K562 (cell line): Measurements from ENCODE around the gene GMEB1. TPM values are rescaled to one million over a fixed set of nuclear protein-coding genes. Genes with fewer than 3 reads are reported as not detected.
A peak's percentile ranks its signal among the peaks of the same experiment; 100 is the strongest.
"Not testable (repeated sequence)": the region's sequence is repeated elsewhere in the genome, so short reads cannot be mapped to it uniquely, and the experiment has no call there.

Experiments used
- ATAC-seq: fragments of 200-7000 bp; cut with Tn5 transposase; 3 replicates; pipeline ENCODE4 v1.9.1; 2020; ENCODE audit warnings: moderate library complexity
- BruUV-seq: library from RNA; stranded (reverse); fragments of 400-500 nt; replicated peaks from 2 replicates; lab custom pipeline; 2021; lab: Mats Ljungman, UMichigan
- CTCF ChIA-PET: fragments of 300-600 bp; formaldehyde crosslinking; extraction: SDS; loops from one replicate; lab custom pipeline; 2021; ENCODE audit warnings: low intra/inter-chr PET ratio; lab: Yijun Ruan, JAX
- POLR2A ChIA-PET: fragments of 300-600, 350-650 bp; sonication (Branson Sonifier 250); formaldehyde crosslinking; extraction: SDS; loops from one replicate; lab custom pipeline; 2021; ENCODE audit warnings: antibody characterized with exemption, inconsistent platforms; lab: Yijun Ruan, JAX
- DNase-seq, 4 experiments: peaks; one replicate each; pipeline versions ENCODE4 v3.0.0 to v3.0.0-alpha.2; 2011 to 2018; ENCODE audit warnings: low spot score in 3 of 4, mixed read lengths in 3 of 4; ENCODE audit errors: extremely low read depth in 1 of 4
- FAIRE-seq: peaks from 2 replicates; lab custom pipeline; 2011; peaks lifted over from hg19 to GRCh38; lab: Jason Lieb, UNC
- H2AFZ ChIP-seq: 2 replicates; pipeline ENCODE4 v1.6.0; 2011; ENCODE audit warnings: low read depth, low read length, control low read depth, inconsistent platforms
- H3K27ac ChIP-seq: fragments of 200-600 bp; 3 replicates; pipeline ENCODE4 v1.8.0; 2011; ENCODE audit warnings: low read depth, mild to moderate bottlenecking, control low read depth, inconsistent platforms, low read length, moderate library complexity, mixed read lengths; ENCODE audit errors: extremely low read depth
- H3K27me3 ChIP-seq, 2 experiments: fragments of 300-600 bp in 1 of 2; 2 replicates in 1 of 2; 3 replicates in 1 of 2; pipeline versions ENCODE4 v1.6.0 to v1.8.0; 2011; ENCODE audit warnings: inconsistent platforms in 2 of 2, low read length in 2 of 2, mild to moderate bottlenecking in 1 of 2, mixed read lengths in 1 of 2, moderate library complexity in 1 of 2; ENCODE audit not compliant: control insufficient read depth in 2 of 2, insufficient read depth in 2 of 2
- H3K36me3 ChIP-seq: fragments of 300-600 bp; 3 replicates; pipeline ENCODE4 v1.8.0; 2011; ENCODE audit warnings: mild to moderate bottlenecking, low read length, inconsistent platforms; ENCODE audit not compliant: control insufficient read depth, insufficient read depth
- H3K4me1 ChIP-seq, 2 experiments: fragments of 200-600 bp in 1 of 2; replicated peaks in 1 of 2; 2 replicates in 1 of 2; 3 replicates in 1 of 2; pipeline versions ENCODE4 v1.5.1 to v1.8.0; 2011; ENCODE audit warnings: inconsistent platforms in 2 of 2, low read length in 2 of 2, mild to moderate bottlenecking in 1 of 2, mixed read lengths in 1 of 2, moderate library complexity in 1 of 2; ENCODE audit not compliant: control insufficient read depth in 2 of 2, insufficient read depth in 2 of 2
- H3K4me2 ChIP-seq: 2 replicates; pipeline ENCODE4 v1.6.1; 2011; ENCODE audit warnings: low read length, control low read depth, inconsistent platforms, mixed read lengths; ENCODE audit not compliant: insufficient read depth
- H3K4me3 ChIP-seq: fragments of 200-600 bp; sonication (generic), shearing (Covaris generic); 2 replicates; pipeline ENCODE4 v1.5.1; 2016; ENCODE audit warnings: control low read depth, inconsistent platforms
- H3K79me2 ChIP-seq: fragments of 200-600 bp; 3 replicates; pipeline ENCODE4 v1.8.0; 2011; ENCODE audit warnings: low read length, inconsistent platforms; ENCODE audit not compliant: control insufficient read depth, insufficient read depth
- H3K9ac ChIP-seq, 2 experiments: 2 replicates each; pipeline versions ENCODE4 v1.6.0 to v1.6.1; 2011; ENCODE audit warnings: low read depth in 2 of 2, low read length in 2 of 2, control low read depth in 1 of 2, inconsistent platforms in 1 of 2, mild to moderate bottlenecking in 1 of 2, mixed read lengths in 1 of 2; ENCODE audit not compliant: insufficient read depth in 1 of 2
- H3K9me1 ChIP-seq: one replicate; pipeline ENCODE4 v1.6.0; 2011; ENCODE audit warnings: inconsistent platforms, mild to moderate bottlenecking, low read length, moderate library complexity; ENCODE audit not compliant: control insufficient read depth, insufficient read depth
- H3K9me3 ChIP-seq: replicated peaks from 2 replicates; pipeline ENCODE4 v1.5.1; 2011; ENCODE audit warnings: low read depth, low read length, inconsistent platforms; ENCODE audit not compliant: control insufficient read depth, insufficient read depth
- H4K20me1 ChIP-seq: replicated peaks from 2 replicates; pipeline ENCODE4 v1.6.1; 2011; ENCODE audit warnings: low read length, inconsistent platforms, mixed read lengths; ENCODE audit not compliant: control insufficient read depth, insufficient read depth
- YY1 ChIP-seq, 3 experiments: IDR thresholded peaks; 2 replicates each; pipeline ENCODE4 v1.6.1; 2011; ENCODE audit warnings: low read length in 2 of 3, mild to moderate bottlenecking in 2 of 3, moderate library complexity in 2 of 3, borderline replicate concordance in 1 of 3, control low read depth in 1 of 3, low read depth in 1 of 3; ENCODE audit not compliant: insufficient read depth in 3 of 3, insufficient replicate concordance in 2 of 3, control insufficient read depth in 1 of 3, insufficient read length in 1 of 3; ENCODE audit errors: extremely low read depth in 1 of 3
- ZNF165 ChIP-seq: fragments of 250-450 bp; sonication (Bioruptor Pico); IDR thresholded peaks from 2 replicates; pipeline ENCODE4 v1.4.0; 2020; ENCODE audit warnings: borderline replicate concordance
- ZNF592 ChIP-seq: fragments of 450-650 bp; IDR thresholded peaks from 2 replicates; pipeline ENCODE4 v1.6.1; 2017; ENCODE audit warnings: antibody characterized with exemption, mild to moderate bottlenecking
- WGBS: fragments of 100-300 bp; shearing (Covaris generic); methylation state at CpG from one replicate; pipeline ENCODE4 v1.1.6; 2016; ENCODE audit warnings: low coverage, mixed read lengths; ENCODE audit not compliant: insufficient coverage; ENCODE audit errors: missing lambda C conversion rate; 5-methylcytosine and 5-hydroxymethylcytosine counted together
- in situ Hi-C: fragments of 300-500 bp; cut with MboI; formaldehyde crosslinking; loops from 4 replicates; pipeline ENCODE4 v1.15.0; 2018; ENCODE audit warnings: inconsistent platforms, mixed read lengths
- intact Hi-C: fragments of 100-400 bp; cut with micrococcal nuclease; formaldehyde crosslinking; loops from 2 replicates; pipeline ENCODE4 v1.14.2; 2022
- polyA plus RNA-seq, 8 experiments: library from polyadenylated mRNA; depleted of rRNA in 4 of 8; stranded (reverse) in 5 of 8; unstranded in 3 of 8; fragments of >200 nt; fragmentation: Nextera tagmentation in 2 of 8; fragmentation: Illumina TruSeq in 1 of 8; extraction: Ambion mirVana in 2 of 8; extraction: Trizol in 1 of 8; gene quantifications; 2 replicates each; pipeline versions ENCODE4 v1.2.1 to v1.2.3, GENCODE V29; 2011 to 2014; ENCODE audit warnings: inconsistent platforms in 1 of 8, missing spikeins in 1 of 8
- total RNA-seq, 7 experiments: library from RNA; depleted of rRNA in 6 of 7; stranded (reverse); fragments of >200 nt in 6 of 7; fragmentation: Illumina TruSeq in 2 of 7; extraction: Trizol in 2 of 7; gene quantifications; 2 replicates each; pipeline versions ENCODE4 v1.2.1 to v1.2.3, GENCODE V29; 2011 to 2021; ENCODE audit warnings: low replicate concordance in 1 of 7

GMEB1 gene
- total and polyA plus RNA-seq, 9 of the 15 experiments (the other 6 are each of a cell fraction or from before 2014, with no cell fraction given), result 6.6 to 17.5 (median 8.5) TPM

GRCh38 chr1:28644494-28644893 is 24.1 kb upstream of the GMEB1 start (continued):
- TF ChIP-seq ZNF592 (0 out of 2 replicates have a peak, but pooled peaks have one; percentile 6), YY1 (IDR thresholded peaks at IDR 0.05; ENCODE audit: borderline replicate concordance in 1 of 3, control insufficient read depth in 1 of 3, extremely low read depth in 1 of 3, insufficient read depth in 3 of 3, insufficient read length in 1 of 3, insufficient replicate concordance in 2 of 3, low read depth in 1 of 3, low read length in 2 of 3) (peak in 1 of 3 experiments; percentile 74), ZNF165 (CRISPR knock-in tag) (no peak)

GRCh38 chr1:28645406-28645805 is 23.2 kb upstream of the GMEB1 start:
- H3K36me3 ChIP-seq, DNase-seq, H3K9me3 ChIP-seq, H3K4me2 ChIP-seq, H3K27me3 ChIP-seq, ATAC-seq, FAIRE-seq, BruUV-seq, H3K9ac ChIP-seq, H3K9me1 ChIP-seq, CTCF ChIA-PET, H3K4me3 ChIP-seq, H4K20me1 ChIP-seq, H2AFZ ChIP-seq, H3K27ac ChIP-seq: not testable (repeated sequence)
- in situ Hi-C loops (loop anchor here (5.0 kb wide), 1 partner anchor 222 kb away; no protein-coding TSS in a partner anchor), intact Hi-C loops (loop anchor here (5.0 to 10.0 kb wide), 3 partner anchors 411 to 557 kb away; partner anchors contain the start of genes ATP5IF1, DNAJC8 and SRSF4)
- peaks cover 44% of the 10 kb centered on the region for H3K79me2 ChIP-seq
- peaks cover 37 to 40% of the 10 kb centered on the region in 2 experiments; a peak in 4 of 5 replicates for H3K4me1 ChIP-seq
- POLR2A ChIA-PET, result interaction anchor here (0.5 to 5.8 kb wide), 5 partner anchors 23 to 239 kb away, joined by 3 to 66 read pairs (median 4); partner anchors contain the start of gene GMEB1
- 69% methylated on average over 11 of the region's 11 CpGs for WGBS
